Neural progenitor cell (in vitro differentiated cells): ENCODE results near the gene GDF2. TPM values are rescaled to one million over a fixed set of nuclear protein-coding genes. Genes with fewer than 3 reads are reported as not detected.

Source experiments
- DNase-seq: peaks from one replicate; pipeline ENCODE4 v3.0.0-alpha.2; 2016; ENCODE audit warnings: low spot score
- H2AFZ ChIP-seq: fragments of 200-600 bp; sonication (generic); replicated peaks from 2 replicates; pipeline ENCODE4 v1.6.1; 2016; ENCODE audit warnings: antibody characterized with exemption
- H3F3A ChIP-seq: fragments of 200-600 bp; sonication (generic); 2 replicates; pipeline ENCODE4 v1.6.1; 2016; ENCODE audit warnings: antibody characterized with exemption, low read depth
- H3K27ac ChIP-seq: fragments of 200-600 bp; sonication (generic); 2 replicates; pipeline ENCODE4 v1.5.1; 2016; ENCODE audit warnings: mild to moderate bottlenecking
- H3K27me3 ChIP-seq: fragments of 200-600 bp; sonication (generic); 2 replicates; pipeline ENCODE4 v1.6.1; 2016; ENCODE audit warnings: mild to moderate bottlenecking, moderate library complexity
- H3K36me3 ChIP-seq: fragments of 200-600 bp; sonication (generic); 2 replicates; pipeline ENCODE4 v1.5.1; 2016
- H3K4me1 ChIP-seq: fragments of 200-600 bp; sonication (generic); 2 replicates; pipeline ENCODE4 v1.6.1; 2016; ENCODE audit warnings: mixed run types
- H3K4me2 ChIP-seq: fragments of 200-600 bp; sonication (generic); 2 replicates; pipeline ENCODE4 v1.6.1; 2016
- H3K4me3 ChIP-seq: fragments of 200-600 bp; sonication (generic); 2 replicates; pipeline ENCODE4 v1.5.1; 2016
- H3K79me2 ChIP-seq: fragments of 200-600 bp; sonication (generic); 2 replicates; pipeline ENCODE4 v1.6.1; 2016; ENCODE audit warnings: low read depth
- H3K9ac ChIP-seq: fragments of 200-600 bp; sonication (generic); 2 replicates; pipeline ENCODE4 v1.6.1; 2016
- H3K9me3 ChIP-seq: fragments of 200-600 bp; sonication (generic); 2 replicates; pipeline ENCODE4 v1.5.1; 2016; ENCODE audit warnings: low read depth
- H4K20me1 ChIP-seq: fragments of 200-600 bp; sonication (generic); 2 replicates; pipeline ENCODE4 v1.6.1; 2016; ENCODE audit warnings: low read depth
- H3K27ac Mint-ChIP-seq: 3 replicates; pipeline ENCODE4 v1.8.0; 2021; ENCODE audit warnings: mixed read lengths
- H3K27me3 Mint-ChIP-seq: 2 replicates; pipeline ENCODE4 v1.8.0; 2022; ENCODE audit warnings: low read depth, mild to moderate bottlenecking, inconsistent platforms, moderate library complexity, mixed read lengths; ENCODE audit not compliant: insufficient read depth
- H3K36me3 Mint-ChIP-seq: 3 replicates; pipeline ENCODE4 v1.8.0; 2021; ENCODE audit warnings: mixed read lengths
- H3K4me1 Mint-ChIP-seq: 3 replicates; pipeline ENCODE4 v1.8.0; 2021; ENCODE audit warnings: mixed read lengths
- H3K4me3 Mint-ChIP-seq: 3 replicates; pipeline ENCODE4 v1.8.0; 2021; ENCODE audit warnings: mild to moderate bottlenecking, moderate library complexity, mixed read lengths
- H3K9me3 Mint-ChIP-seq: 3 replicates; pipeline ENCODE4 v1.8.0; 2020; ENCODE audit warnings: mixed read lengths
- EZH2 ChIP-seq: fragments of 200-600 bp; sonication (generic); IDR thresholded peaks from 2 replicates; pipeline ENCODE4 v1.6.1; 2017; ENCODE audit warnings: antibody characterized with exemption, mild to moderate bottlenecking, moderate library complexity
- EZH2phosphoT487 ChIP-seq: fragments of 200-600 bp; sonication (generic); IDR thresholded peaks from 2 replicates; pipeline ENCODE4 v1.6.1; 2017; ENCODE audit warnings: antibody characterized with exemption
- total RNA-seq: library from RNA; depleted of rRNA; stranded (reverse); fragments of >200 nt; gene quantifications from 2 replicates; pipeline ENCODE4 v1.2.3, GENCODE V29; 2015; ENCODE audit warnings: low replicate concordance
- TF ChIP-seq, protein P1 (sequence below): fragments of 200-600 bp; sonication (generic); IDR thresholded peaks from 2 replicates; pipeline ENCODE4 v1.5.1; 2017; ENCODE audit warnings: antibody characterized with exemption, mild to moderate bottlenecking

The GDF2 gene
- total RNA-seq, 1 donor from 2014 or later = not detected

DNA sequence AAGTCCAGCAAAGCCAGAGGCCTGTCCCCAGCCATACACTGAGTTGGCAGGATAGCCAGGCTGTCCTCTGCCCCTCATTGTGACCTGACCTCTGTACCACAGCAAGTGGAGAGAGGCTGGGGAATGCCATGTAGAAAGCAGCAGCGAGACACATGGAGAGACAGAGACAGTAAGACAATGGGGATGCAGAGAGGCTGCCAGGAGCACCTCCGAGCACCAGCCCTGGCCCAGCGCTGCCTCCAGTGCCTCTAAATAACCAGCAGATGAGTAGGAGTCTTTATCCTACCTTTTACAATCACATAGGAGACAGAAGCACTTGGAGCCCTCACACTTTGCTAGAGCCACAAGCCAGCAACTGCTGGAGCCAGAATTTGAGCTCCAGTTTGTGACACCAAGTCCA, 8.1 kb downstream of the GDF2 start:
- H2AFZ ChIP-seq = no peak overlapping the region
- Mint-ChIP-seq H3K36me3 (no peaks in the 10 kb centered on the region), H3K27me3 (peaks cover 14% of the 10 kb centered on the region), H3K27ac (peak overlapping the region; percentile 40), H3K9me3 (peaks cover 3% of the 10 kb centered on the region), H3K4me1 (peaks cover 8% of the 10 kb centered on the region), H3K4me3 (no peak overlapping the region)
- H3K36me3 ChIP-seq = no peaks in the 10 kb centered on the region
- H3K9me3 ChIP-seq = no peaks in the 10 kb centered on the region
- no peak overlapping the region for H3K4me3 ChIP-seq
- no peaks in the 10 kb centered on the region for H3K79me2 ChIP-seq
- H3K4me2 ChIP-seq = no peak overlapping the region
- DNase-seq = no peak
- no peaks in the 10 kb centered on the region for H3K4me1 ChIP-seq
- no peaks in the 10 kb centered on the region for H3F3A ChIP-seq
- no peaks in the 10 kb centered on the region for H3K27me3 ChIP-seq
- H3K9ac ChIP-seq = no peak overlapping the region
- TF ChIP-seq EZH2phosphoT487 (no peak), EZH2 (no peak)
- TF ChIP-seq, protein P1, sequence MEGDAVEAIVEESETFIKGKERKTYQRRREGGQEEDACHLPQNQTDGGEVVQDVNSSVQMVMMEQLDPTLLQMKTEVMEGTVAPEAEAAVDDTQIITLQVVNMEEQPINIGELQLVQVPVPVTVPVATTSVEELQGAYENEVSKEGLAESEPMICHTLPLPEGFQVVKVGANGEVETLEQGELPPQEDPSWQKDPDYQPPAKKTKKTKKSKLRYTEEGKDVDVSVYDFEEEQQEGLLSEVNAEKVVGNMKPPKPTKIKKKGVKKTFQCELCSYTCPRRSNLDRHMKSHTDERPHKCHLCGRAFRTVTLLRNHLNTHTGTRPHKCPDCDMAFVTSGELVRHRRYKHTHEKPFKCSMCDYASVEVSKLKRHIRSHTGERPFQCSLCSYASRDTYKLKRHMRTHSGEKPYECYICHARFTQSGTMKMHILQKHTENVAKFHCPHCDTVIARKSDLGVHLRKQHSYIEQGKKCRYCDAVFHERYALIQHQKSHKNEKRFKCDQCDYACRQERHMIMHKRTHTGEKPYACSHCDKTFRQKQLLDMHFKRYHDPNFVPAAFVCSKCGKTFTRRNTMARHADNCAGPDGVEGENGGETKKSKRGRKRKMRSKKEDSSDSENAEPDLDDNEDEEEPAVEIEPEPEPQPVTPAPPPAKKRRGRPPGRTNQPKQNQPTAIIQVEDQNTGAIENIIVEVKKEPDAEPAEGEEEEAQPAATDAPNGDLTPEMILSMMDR = no peak
- H3K27ac ChIP-seq = no peak overlapping the region
- H4K20me1 ChIP-seq = no peaks in the 10 kb centered on the region

DNA sequence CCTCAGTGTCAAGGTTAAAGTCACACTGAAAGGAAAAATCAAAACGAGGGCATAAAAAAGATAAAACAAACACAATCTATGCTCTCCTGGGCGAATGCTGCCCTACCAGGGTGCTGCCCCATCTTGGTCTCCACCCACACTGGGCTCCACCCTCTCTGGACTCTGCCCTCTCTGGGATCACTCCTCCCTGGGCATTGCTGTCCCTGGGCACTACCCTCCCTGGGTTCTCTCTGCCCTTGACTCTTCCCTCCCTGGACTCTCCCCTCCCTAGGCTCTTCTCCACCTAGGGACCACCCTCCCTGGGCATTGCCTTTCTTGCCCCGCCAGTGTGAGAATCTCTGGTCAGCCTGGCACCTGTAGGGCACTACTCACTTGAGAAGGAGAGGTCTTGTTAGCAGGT, 8.6 kb downstream of the GDF2 start:
- H3K36me3 Mint-ChIP-seq = no peaks in the 10 kb centered on the region
- H2AFZ ChIP-seq = no peak overlapping the region

DNA sequence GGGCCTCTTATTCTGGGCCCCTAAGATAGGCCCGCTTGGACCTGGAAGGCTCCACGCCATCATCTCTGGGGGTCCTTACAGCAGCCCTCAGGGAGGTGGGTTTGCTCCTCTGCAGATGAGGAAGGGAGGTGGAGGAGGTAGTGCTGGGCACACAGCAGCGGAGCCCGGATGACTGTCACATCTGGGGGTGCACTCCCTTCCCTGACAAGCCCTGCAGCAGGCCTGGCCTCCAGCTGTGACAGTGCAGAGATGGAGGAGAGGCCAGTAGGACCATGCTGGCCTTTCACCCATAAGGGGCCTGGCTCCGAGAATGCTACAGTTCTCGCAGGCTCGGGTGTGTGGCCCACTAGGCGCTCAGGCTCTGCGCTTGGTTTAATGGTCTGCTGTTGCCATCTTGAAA, 9.2 kb downstream of the GDF2 start:
- no peak overlapping the region for H3K27ac Mint-ChIP-seq
- H3K79me2 ChIP-seq = no peaks in the 10 kb centered on the region
- H4K20me1 ChIP-seq = no peaks in the 10 kb centered on the region
- H3K27me3 Mint-ChIP-seq = peaks cover 14% of the 10 kb centered on the region
- no peak overlapping the region for H3K4me3 Mint-ChIP-seq
- H3K4me2 ChIP-seq = no peak overlapping the region
- H3K9ac ChIP-seq = no peak overlapping the region
- H3F3A ChIP-seq = no peaks in the 10 kb centered on the region
- TF ChIP-seq EZH2phosphoT487 = no peak
- TF ChIP-seq EZH2 = no peak
- TF ChIP-seq, protein P1 = no peak
- peaks cover 3% of the 10 kb centered on the region for H3K9me3 Mint-ChIP-seq
- no peaks in the 10 kb centered on the region for H3K27me3 ChIP-seq
- H3K4me1 Mint-ChIP-seq = peaks cover 8% of the 10 kb centered on the region
- DNase-seq = no peak
- H3K36me3 ChIP-seq = no peaks in the 10 kb centered on the region
- no peaks in the 10 kb centered on the region for H3K36me3 Mint-ChIP-seq
- no peak overlapping the region for H3K27ac ChIP-seq
- no peak overlapping the region for H3K4me3 ChIP-seq
- no peaks in the 10 kb centered on the region for H3K4me1 ChIP-seq
- no peak overlapping the region for H2AFZ ChIP-seq
- H3K9me3 ChIP-seq = no peaks in the 10 kb centered on the region

More for the DNA sequence above, 8.6 kb downstream of the GDF2 start:
- H3K4me1 ChIP-seq = no peaks in the 10 kb centered on the region
- no peak overlapping the region for H3K27ac ChIP-seq
- H3K27ac Mint-ChIP-seq = no peak overlapping the region
- H3K4me3 ChIP-seq = no peak overlapping the region
- H3K36me3 ChIP-seq = no peaks in the 10 kb centered on the region
- H3K79me2 ChIP-seq = no peaks in the 10 kb centered on the region
- H3K27me3 ChIP-seq = no peaks in the 10 kb centered on the region
- no peak for DNase-seq
- H3K27me3 Mint-ChIP-seq = peaks cover 14% of the 10 kb centered on the region
- H3K9me3 ChIP-seq = no peaks in the 10 kb centered on the region
- no peaks in the 10 kb centered on the region for H3F3A ChIP-seq
- H3K4me2 ChIP-seq = no peak overlapping the region
- H3K9me3 Mint-ChIP-seq = peaks cover 3% of the 10 kb centered on the region
- peaks cover 6% of the 10 kb centered on the region for H3K4me1 Mint-ChIP-seq
- no peak overlapping the region for H3K9ac ChIP-seq
- no peak overlapping the region for H3K4me3 Mint-ChIP-seq
- no peaks in the 10 kb centered on the region for H4K20me1 ChIP-seq
- TF ChIP-seq EZH2 (no peak), EZH2phosphoT487 (no peak)
- TF ChIP-seq, protein P1 = no peak
